HepG2 (cell line): ENCODE data around the gene TVP23C.
"Not testable (repeated sequence)": the region's sequence is repeated elsewhere in the genome, so short reads cannot be mapped to it uniquely, and the experiment has no call there.

Source experiments
- MNT ChIP-seq: fragments of 450-650 bp; IDR thresholded peaks from 2 replicates; pipeline ENCODE4 v1.6.1; 2016
- NR1H2 ChIP-seq: sonication (generic); formaldehyde crosslinking; IDR thresholded peaks from 2 replicates; pipeline ENCODE4 v1.8.1; 2022; ENCODE audit warnings: low read depth, missing genetic modification reagents, borderline replicate concordance
- SIN3B ChIP-seq: fragments of 150-350 bp; IDR thresholded peaks from 2 replicates; pipeline ENCODE4 v1.6.1; 2014; ENCODE audit warnings: low read length
- ZBTB44 ChIP-seq: sonication (generic); formaldehyde crosslinking; IDR thresholded peaks from 2 replicates; pipeline ENCODE4 v1.4.0; 2020; ENCODE audit warnings: missing genetic modification reagents
- ZFP90 ChIP-seq: sonication (generic); formaldehyde crosslinking; IDR thresholded peaks from 2 replicates; pipeline ENCODE4 v1.8.0; 2022; ENCODE audit warnings: missing genetic modification reagents, mild to moderate bottlenecking, inconsistent platforms, borderline replicate concordance
- ZNF503 ChIP-seq: sonication (generic); formaldehyde crosslinking; IDR thresholded peaks from 2 replicates; pipeline ENCODE4 v1.4.0; 2020; ENCODE audit warnings: missing genetic modification reagents
- ZNF550 ChIP-seq: sonication (generic); formaldehyde crosslinking; IDR thresholded peaks from 2 replicates; pipeline ENCODE4 v1.4.0; 2020; ENCODE audit warnings: mild to moderate bottlenecking, missing genetic modification reagents, borderline replicate concordance
- ZNF841 ChIP-seq: sonication (generic); formaldehyde crosslinking; IDR thresholded peaks from 2 replicates; pipeline ENCODE4 v1.8.1; 2023; ENCODE audit warnings: missing genetic modification reagents, borderline replicate concordance

- TF ChIP-seq ZNF841 (CRISPR knock-in tag); ZBTB44 (CRISPR knock-in tag); ZNF550; SIN3B; ZFP90 (CRISPR knock-in tag); ZNF503 (CRISPR knock-in tag); NR1H2 (CRISPR knock-in tag); MNT: not testable (repeated sequence)
These were observed 18.2 kb upstream of the TVP23C start for GRCh38 chr17:15581462-15581861.
